COR-L47 (cell line): ENCODE measurements around the gene PGM2L1.

Experiments used
- DNase-seq: peaks from one replicate; lab custom pipeline; 2025; lab: John Stamatoyannopoulos, UW

PGM2L1 gene

GRCh38 chr11:74299015-74299414 is 99.2 kb downstream of the PGM2L1 start:
- DNase-seq = no peak

GRCh38 chr11:74297484-74297883 is 100.7 kb downstream of the PGM2L1 start:
- DNase-seq = no peak

GRCh38 chr11:74288911-74289310 is 109.3 kb downstream of the PGM2L1 start:
- no peak for DNase-seq

- DNase-seq = no peak
Observed at GRCh38 chr11:74288161-74288560, 110.1 kb downstream of the PGM2L1 start.

GRCh38 chr11:74284466-74284865 is 113.8 kb downstream of the PGM2L1 start:
- DNase-seq = no peak

- DNase-seq = no peak
Observed at GRCh38 chr11:74283580-74284180, 114.6 kb downstream of the PGM2L1 start.

- DNase-seq = peak; percentile 9
Observed at GRCh38 chr11:74282914-74283371, 115.3 kb downstream of the PGM2L1 start.

- no peak for DNase-seq
Observed at GRCh38 chr11:74282421-74282820, 115.8 kb downstream of the PGM2L1 start.

GRCh38 chr11:74280494-74280893 is 117.7 kb downstream of the PGM2L1 start:
- DNase-seq = no peak
